DND-41 (cell line): ENCODE results near the gene ANO2.

Experiments used
- EZH2 ChIP-seq: IDR thresholded peaks from 3 replicates; pipeline ENCODE4 v1.6.1; 2012; ENCODE audit warnings: borderline replicate concordance, low read depth, mild to moderate bottlenecking, moderate library complexity, low read length, inconsistent platforms; ENCODE audit not compliant: severe bottlenecking
- TF ChIP-seq, protein P1 (sequence below): IDR thresholded peaks from 2 replicates; pipeline ENCODE4 v1.5.1; 2012; ENCODE audit warnings: borderline replicate concordance, low read length, moderate library complexity, mild to moderate bottlenecking; ENCODE audit not compliant: poor library complexity, severe bottlenecking; ENCODE audit errors: extremely low read depth

DNA sequence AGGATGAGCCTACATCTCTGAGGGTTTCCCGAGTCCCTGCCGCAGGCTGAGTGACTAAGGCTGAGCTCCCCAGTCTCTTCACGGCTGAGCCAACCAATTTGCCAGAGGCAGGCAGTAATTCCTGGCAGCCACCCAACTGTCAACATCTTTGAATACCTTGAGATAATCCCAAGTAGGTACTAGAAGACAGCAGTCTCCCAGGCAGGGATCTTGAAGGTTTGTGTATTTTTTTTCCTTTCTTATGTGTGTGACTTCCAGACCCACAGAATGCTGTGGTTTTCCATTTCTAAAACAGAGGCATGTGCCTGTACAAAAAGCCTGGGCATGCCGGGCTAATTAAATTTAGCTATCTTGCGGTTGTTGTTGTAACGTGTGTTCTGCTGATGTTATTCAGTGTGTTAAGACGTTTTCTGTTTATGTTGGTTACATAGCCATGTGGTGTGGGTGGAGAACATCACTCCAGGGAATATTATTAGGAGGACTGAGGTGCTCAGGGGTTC lies 155.5 kb downstream of the ANO2 start:
- TF ChIP-seq, protein P1, sequence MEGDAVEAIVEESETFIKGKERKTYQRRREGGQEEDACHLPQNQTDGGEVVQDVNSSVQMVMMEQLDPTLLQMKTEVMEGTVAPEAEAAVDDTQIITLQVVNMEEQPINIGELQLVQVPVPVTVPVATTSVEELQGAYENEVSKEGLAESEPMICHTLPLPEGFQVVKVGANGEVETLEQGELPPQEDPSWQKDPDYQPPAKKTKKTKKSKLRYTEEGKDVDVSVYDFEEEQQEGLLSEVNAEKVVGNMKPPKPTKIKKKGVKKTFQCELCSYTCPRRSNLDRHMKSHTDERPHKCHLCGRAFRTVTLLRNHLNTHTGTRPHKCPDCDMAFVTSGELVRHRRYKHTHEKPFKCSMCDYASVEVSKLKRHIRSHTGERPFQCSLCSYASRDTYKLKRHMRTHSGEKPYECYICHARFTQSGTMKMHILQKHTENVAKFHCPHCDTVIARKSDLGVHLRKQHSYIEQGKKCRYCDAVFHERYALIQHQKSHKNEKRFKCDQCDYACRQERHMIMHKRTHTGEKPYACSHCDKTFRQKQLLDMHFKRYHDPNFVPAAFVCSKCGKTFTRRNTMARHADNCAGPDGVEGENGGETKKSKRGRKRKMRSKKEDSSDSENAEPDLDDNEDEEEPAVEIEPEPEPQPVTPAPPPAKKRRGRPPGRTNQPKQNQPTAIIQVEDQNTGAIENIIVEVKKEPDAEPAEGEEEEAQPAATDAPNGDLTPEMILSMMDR, result no peak
- TF ChIP-seq EZH2, result no peak
